ENCODE results near the gene C6orf52. TPM values are rescaled to one million over a fixed set of nuclear protein-coding genes. Genes with fewer than 3 reads are reported as not detected.
"Not testable (repeated sequence)": the region's sequence is repeated elsewhere in the genome, so short reads cannot be mapped to it uniquely, and the experiment has no call there.

Gene C6orf52
- total RNA-seq, 1 experiment from 2014 or later: 6.5 TPM

DNA sequence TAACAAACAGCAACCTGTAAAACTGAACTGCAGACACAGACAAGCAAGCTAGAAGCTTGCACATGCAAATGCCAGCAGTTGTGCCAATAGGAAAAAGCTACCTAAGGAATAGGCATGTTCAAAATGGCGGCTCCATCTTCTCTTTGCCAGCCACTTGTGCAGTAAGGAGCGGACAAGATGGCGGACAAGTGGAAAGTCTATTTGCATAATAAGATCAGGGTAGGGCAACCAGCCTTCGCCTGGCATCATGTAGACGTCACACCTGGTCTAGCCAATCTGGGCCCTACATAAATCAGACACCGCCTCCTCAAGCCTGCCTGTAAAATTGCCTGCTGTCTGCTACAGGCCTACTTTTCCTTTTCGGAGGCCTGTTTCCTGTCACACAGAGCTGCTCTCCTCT lies 18.0 kb downstream of the C6orf52 start:
- in situ Hi-C loops (cut with HindIII; ENCODE audit: low pct_unique_long_range_greater_than_20kb, low sequenced_read_pairs) (no loop called here), intact Hi-C loops (cut with micrococcal nuclease; ENCODE audit: unreplicated experiment) (no loop called here)
- CTCF ChIA-PET: no interaction called here
- DNase-seq (ENCODE audit: low read depth, low spot score) (no peak), ATAC-seq (no peak)
- no peak overlapping the region for H3K4me3 ChIP-seq (ENCODE audit: low read depth in 2 of 2, low read length in 2 of 2)
- no peaks in the 10 kb centered on the region for H3K27me3 ChIP-seq (ENCODE audit: control insufficient read depth, insufficient read depth, low read length)
- H3K27ac ChIP-seq (ENCODE audit: low read length): no peak overlapping the region
- no peaks in the 10 kb centered on the region for H3K36me3 ChIP-seq (ENCODE audit: control insufficient read depth, insufficient read depth, low read length)
- no peaks in the 10 kb centered on the region for H3K4me1 ChIP-seq (ENCODE audit: control insufficient read depth, insufficient read depth, low read length)
- BruUV-seq (replicated peaks): no TSS peak
- no peaks in the 10 kb centered on the region for H3K9me3 ChIP-seq (ENCODE audit: control insufficient read depth, insufficient read depth, low read depth, low read length)
- POLR2A ChIA-PET: no interaction called here
- TF ChIP-seq REST (IDR thresholded peaks at IDR 0.05; ENCODE audit: insufficient read depth in 1 of 2, low read depth in 2 of 2, low read length in 1 of 2) (no peak), SIN3A (IDR thresholded peaks at IDR 0.05; ENCODE audit: borderline replicate concordance, insufficient read depth, low read depth, low read length) (no peak), CTCF (IDR thresholded peaks at IDR 0.05) (no peak), POLR2AphosphoS5 (IDR thresholded peaks at IDR 0.05; ENCODE audit: low read depth, low read length) (no peak), TCF7L2 (IDR thresholded peaks at IDR 0.05; ENCODE audit: low read depth, low read length) (no peak)

- H3K9me3 ChIP-seq (ENCODE audit: control insufficient read depth, insufficient read depth, low read depth, low read length): no peaks in the 10 kb centered on the region
- no peaks in the 10 kb centered on the region for H3K4me1 ChIP-seq (ENCODE audit: control insufficient read depth, insufficient read depth, low read length)
- no peak overlapping the region for H3K27ac ChIP-seq (ENCODE audit: low read length)
- H3K36me3 ChIP-seq (ENCODE audit: control insufficient read depth, insufficient read depth, low read length): no peaks in the 10 kb centered on the region
- no TSS peak for BruUV-seq (replicated peaks)
- no peak overlapping the region for H3K4me3 ChIP-seq (ENCODE audit: low read depth in 2 of 2, low read length in 2 of 2)
- no peaks in the 10 kb centered on the region for H3K27me3 ChIP-seq (ENCODE audit: control insufficient read depth, insufficient read depth, low read length)
- TF ChIP-seq REST (IDR thresholded peaks at IDR 0.05; ENCODE audit: insufficient read depth in 1 of 2, low read depth in 2 of 2, low read length in 1 of 2) (no peak), CTCF (IDR thresholded peaks at IDR 0.05) (no peak), SIN3A (IDR thresholded peaks at IDR 0.05; ENCODE audit: borderline replicate concordance, insufficient read depth, low read depth, low read length) (no peak), POLR2AphosphoS5 (IDR thresholded peaks at IDR 0.05; ENCODE audit: low read depth, low read length) (no peak), TCF7L2 (IDR thresholded peaks at IDR 0.05; ENCODE audit: low read depth, low read length) (no peak)
- in situ Hi-C loops (cut with HindIII; ENCODE audit: low pct_unique_long_range_greater_than_20kb, low sequenced_read_pairs): no loop called here
- ChIA-PET CTCF (no interaction called here), POLR2A (no interaction called here)
- ATAC-seq (no peak), DNase-seq (ENCODE audit: low read depth, low spot score) (no peak)
- intact Hi-C loops (cut with micrococcal nuclease; ENCODE audit: unreplicated experiment): no loop called here
These were observed 26.1 kb downstream of the C6orf52 start for GRCh38 chr6:10668126-10668917.

- POLR2A ChIA-PET; H3K36me3 ChIP-seq (ENCODE audit: control insufficient read depth, insufficient read depth, low read length); H3K4me1 ChIP-seq (ENCODE audit: control insufficient read depth, insufficient read depth, low read length); ATAC-seq; H3K4me3 ChIP-seq (ENCODE audit: low read depth in 2 of 2, low read length in 2 of 2); BruUV-seq (replicated peaks); in situ Hi-C loops (cut with HindIII; ENCODE audit: low pct_unique_long_range_greater_than_20kb, low sequenced_read_pairs); DNase-seq (ENCODE audit: low read depth, low spot score); H3K27me3 ChIP-seq (ENCODE audit: control insufficient read depth, insufficient read depth, low read length); H3K9me3 ChIP-seq (ENCODE audit: control insufficient read depth, insufficient read depth, low read depth, low read length); intact Hi-C loops (cut with micrococcal nuclease; ENCODE audit: unreplicated experiment); CTCF ChIA-PET; H3K27ac ChIP-seq (ENCODE audit: low read length): not testable (repeated sequence)
These were observed 28.8 kb downstream of the C6orf52 start for GRCh38 chr6:10665595-10665994.

All from Panc1 (cell line).